ENCODE data around the gene TEX48. TPM values are rescaled to one million over a fixed set of nuclear protein-coding genes. Genes with fewer than 3 reads are reported as not detected.

Gene TEX48
- total RNA-seq, 1 donor: not detected

GRCh38 chr9:114669961-114670360, 12.0 kb downstream of the TEX48 start:
- no peak for DNase-seq (ENCODE audit: low read depth in 2 of 3, low spot score in 2 of 3)

DNA sequence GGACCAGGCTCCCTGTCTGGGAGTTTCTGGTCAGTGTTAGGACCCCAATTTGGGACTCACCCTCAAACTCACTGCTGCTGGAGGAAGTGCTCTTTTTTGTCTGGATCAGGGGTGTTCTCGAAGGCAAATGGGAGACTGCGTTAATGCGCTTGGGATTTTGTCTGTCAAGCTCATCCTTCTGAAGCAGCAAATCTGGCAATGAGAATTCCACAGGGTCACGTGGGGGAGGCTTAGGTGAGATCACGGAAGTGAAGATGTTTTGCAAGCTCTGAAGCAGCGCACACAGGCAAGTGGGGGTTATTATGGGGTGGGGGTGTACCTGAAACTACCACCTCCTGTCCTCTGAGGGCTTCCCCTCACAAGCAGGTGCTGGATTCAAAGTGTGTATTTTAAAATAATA, 13.8 kb downstream of the TEX48 start:
- no peak for DNase-seq (ENCODE audit: low read depth in 2 of 3, low spot score in 2 of 3)

DNA sequence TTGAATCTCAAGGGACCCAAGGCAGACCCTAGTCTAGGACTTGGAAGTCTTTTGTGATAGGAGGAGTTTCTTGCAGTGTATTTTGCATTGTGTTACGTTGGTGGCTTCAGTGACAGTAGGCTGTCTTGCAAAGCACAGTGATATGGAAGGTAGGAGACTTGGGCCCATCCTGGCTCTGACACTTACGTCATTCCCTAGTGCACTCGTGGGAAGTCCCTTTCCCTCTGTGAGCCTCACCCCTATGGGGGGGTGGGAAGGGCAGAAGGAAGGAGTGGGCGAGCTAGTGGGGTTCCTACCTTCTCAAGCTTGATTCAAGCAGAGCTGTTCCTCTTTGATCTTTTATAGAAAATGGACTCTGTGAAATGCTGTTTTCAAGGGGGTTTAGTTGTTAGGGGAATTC, 15.1 kb downstream of the TEX48 start:
- no peak for DNase-seq (ENCODE audit: low read depth in 2 of 3, low spot score in 2 of 3)

- no peak for DNase-seq (ENCODE audit: low read depth in 2 of 3, low spot score in 2 of 3)
Observed at GRCh38 chr9:114666401-114666800, 15.6 kb downstream of the TEX48 start.

DNA sequence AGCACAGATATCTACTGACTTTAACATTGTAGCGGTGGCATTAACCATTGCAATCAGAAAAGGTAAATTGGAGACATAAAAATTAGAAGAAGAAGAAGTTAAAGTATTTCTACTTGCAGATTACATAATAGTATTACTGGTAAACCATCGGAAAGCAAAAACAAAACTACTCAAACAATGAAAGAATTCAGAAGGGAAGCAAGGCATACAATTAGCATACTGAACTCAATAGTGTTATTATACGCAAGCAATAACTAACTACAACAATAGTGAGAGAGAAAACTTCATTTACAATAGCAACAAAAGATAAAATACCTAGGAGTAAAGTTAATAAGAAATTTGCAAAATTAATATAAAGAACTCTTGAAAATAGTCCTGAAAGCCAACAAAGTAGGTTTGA, 17.8 kb downstream of the TEX48 start:
- DNase-seq (ENCODE audit: low read depth in 2 of 3, low spot score in 2 of 3): no peak

- peak; percentile 33 to 65 (median 40) for DNase-seq (ENCODE audit: low read depth in 2 of 3, low spot score in 2 of 3)
Observed at GRCh38 chr9:114662081-114662989, 19.7 kb downstream of the TEX48 start.

GRCh38 chr9:114657705-114658104, 24.3 kb downstream of the TEX48 start, which contains the start of gene TEX53:
TSS of gene TEX53 (minus strand) at chr9:114657805. CDS start at chr9:114657774, 31 bp downstream.
- DNase-seq (ENCODE audit: low read depth in 2 of 3, low spot score in 2 of 3): no peak

DNA sequence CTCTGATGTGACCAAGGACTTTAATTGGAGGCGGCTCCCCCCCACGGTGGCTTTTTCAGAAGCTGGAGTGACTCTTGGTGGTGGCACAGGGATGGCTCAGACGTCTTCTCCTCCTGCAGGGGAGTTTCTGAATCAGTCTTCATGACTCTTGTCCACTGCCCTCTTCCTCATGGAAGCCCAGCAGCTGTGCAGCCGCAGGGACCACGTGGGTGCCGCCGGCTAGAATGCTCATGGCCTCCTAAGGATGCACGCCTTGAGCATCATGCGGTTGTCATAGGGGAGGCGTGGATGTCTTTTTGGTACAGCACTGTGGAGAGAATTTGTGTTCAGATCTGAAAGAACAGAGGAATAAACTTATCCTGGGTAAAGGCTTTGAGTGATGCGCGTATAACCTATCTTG, 25.7 kb downstream of the TEX48 start:
- no peak for DNase-seq (ENCODE audit: low read depth in 2 of 3, low spot score in 2 of 3)

DNA sequence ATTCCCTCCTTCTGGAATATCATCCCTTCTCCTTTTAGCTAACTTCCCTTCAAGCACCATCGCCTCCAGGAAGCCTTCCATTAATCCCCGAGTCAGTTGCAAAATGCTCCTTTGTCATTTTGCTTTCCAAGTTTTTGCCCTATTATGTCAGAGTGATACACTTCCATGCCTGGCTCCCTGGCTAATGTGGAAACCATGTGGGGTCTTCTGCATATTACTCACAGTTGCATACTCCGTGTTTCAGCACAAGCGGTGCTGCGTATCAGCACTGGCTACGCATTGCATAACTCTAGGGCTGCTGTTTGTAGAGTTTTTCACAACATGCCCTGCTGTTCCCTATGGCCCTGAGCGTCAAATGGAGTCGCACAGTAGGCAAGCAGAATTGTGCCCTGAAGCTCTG, 26.3 kb downstream of the TEX48 start:
- no peak for DNase-seq (ENCODE audit: low read depth in 2 of 3, low spot score in 2 of 3)

DNA sequence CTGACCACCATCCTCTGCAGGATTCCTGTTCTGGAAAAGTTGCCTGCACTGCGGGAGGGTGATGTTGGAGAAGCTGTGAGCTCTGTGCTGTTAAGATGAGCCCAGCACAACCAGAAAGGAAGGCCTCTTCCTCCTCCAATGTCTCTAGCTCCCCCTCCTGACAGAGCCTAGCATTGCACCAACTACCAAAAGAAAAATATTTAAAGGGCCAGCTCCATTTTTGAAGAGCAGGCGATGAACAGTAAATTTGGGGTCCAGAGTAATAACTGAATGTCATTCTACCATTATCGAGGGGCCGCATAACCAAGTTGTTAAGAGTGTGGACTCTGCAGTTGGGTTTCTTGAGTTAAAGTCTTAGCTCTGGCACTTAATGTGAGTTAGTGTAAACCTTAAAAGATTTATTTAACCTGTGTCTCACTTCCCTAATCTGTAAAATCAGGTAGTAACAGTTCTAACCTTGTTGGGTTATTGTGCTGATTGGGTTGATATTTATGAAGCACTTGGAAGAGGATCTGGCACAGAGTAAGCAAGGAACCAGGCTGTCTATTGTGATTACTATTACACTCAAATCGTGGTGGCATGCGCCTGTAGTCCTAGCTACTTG, 28.3 kb downstream of the TEX48 start:
- DNase-seq (ENCODE audit: low read depth in 2 of 3, low spot score in 2 of 3): peak; percentile 64 to 88 (median 72)

DNA sequence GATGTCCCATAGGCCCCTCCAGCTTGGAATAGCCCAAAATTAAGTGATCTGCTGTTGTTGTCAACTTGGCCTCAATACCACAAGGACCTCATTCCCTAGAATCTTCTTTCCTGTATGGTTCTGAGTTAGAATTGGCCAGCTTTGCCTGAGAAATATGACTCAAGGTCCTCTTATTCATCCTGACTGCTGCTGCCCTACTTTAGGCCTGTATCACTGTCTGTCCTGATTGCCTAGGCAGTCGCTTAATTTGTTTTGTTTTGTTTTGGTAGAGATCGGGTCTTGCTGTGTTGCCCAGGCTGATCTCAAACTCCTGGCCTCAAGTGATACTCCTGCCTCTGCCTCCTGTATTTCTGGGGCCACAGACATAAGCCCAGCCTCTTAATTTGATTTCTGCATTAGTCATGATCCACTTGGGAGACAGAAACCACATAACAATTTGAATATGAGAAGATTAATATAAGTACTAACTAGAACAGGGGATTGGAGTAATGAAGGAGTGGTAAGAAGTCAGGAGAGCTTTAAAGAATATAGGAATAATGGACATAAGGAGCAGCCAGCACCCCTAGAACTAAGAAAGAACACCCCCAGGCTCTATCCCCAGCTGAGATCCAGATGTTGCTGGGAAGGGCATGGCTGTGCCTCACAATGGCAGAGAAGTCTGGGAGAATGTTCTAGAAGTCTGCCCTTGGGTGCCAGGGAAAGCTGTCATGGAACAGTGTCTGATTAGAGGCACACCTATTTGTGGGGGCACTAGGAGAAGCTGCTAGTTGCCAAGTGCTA, 29.0 kb downstream of the TEX48 start:
- DNase-seq (ENCODE audit: low read depth in 2 of 3, low spot score in 2 of 3): no peak

- no peak for DNase-seq (ENCODE audit: low read depth in 2 of 3, low spot score in 2 of 3)
Observed at GRCh38 chr9:114643896-114644295, 38.1 kb downstream of the TEX48 start.

- no peak for DNase-seq (ENCODE audit: low read depth in 2 of 3, low spot score in 2 of 3)
Observed at GRCh38 chr9:114643001-114643400, 39.0 kb downstream of the TEX48 start.

- peak in 2 of 3 donors; percentile 22 to 47 for DNase-seq (ENCODE audit: low read depth in 2 of 3, low spot score in 2 of 3)
Observed at GRCh38 chr9:114641967-114642366, 40.0 kb downstream of the TEX48 start.

DNA sequence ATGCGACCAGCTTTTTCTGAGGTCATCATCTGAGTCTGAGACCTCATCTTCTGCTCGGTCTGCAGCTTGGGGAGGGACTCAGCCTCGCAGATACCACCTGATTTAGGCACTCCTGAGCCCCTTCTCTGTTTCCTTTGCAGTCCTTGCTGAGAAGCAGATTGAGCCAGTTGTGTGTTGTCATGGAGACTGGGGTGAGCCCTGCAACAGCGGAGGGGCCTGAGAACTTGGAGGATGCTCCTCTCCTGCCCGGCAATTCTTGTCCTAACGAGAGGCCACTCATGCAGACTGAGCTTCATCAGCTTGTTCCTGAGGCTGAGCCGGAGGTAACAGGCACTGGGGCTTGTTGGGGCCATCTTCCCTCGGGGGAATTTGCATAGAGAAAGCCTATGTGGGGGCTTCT, 43.6 kb downstream of the TEX48 start:
- no peak for DNase-seq (ENCODE audit: low read depth in 2 of 3, low spot score in 2 of 3)

GRCh38 chr9:114634387-114634786, 47.6 kb downstream of the TEX48 start:
- DNase-seq (ENCODE audit: low read depth in 2 of 3, low spot score in 2 of 3): no peak

- no peak for DNase-seq (ENCODE audit: low read depth in 2 of 3, low spot score in 2 of 3)
Observed at GRCh38 chr9:114633438-114634089, 48.4 kb downstream of the TEX48 start.

- no peak for DNase-seq (ENCODE audit: low read depth in 2 of 3, low spot score in 2 of 3)
Observed at GRCh38 chr9:114631166-114631565, 50.8 kb downstream of the TEX48 start.

DNA sequence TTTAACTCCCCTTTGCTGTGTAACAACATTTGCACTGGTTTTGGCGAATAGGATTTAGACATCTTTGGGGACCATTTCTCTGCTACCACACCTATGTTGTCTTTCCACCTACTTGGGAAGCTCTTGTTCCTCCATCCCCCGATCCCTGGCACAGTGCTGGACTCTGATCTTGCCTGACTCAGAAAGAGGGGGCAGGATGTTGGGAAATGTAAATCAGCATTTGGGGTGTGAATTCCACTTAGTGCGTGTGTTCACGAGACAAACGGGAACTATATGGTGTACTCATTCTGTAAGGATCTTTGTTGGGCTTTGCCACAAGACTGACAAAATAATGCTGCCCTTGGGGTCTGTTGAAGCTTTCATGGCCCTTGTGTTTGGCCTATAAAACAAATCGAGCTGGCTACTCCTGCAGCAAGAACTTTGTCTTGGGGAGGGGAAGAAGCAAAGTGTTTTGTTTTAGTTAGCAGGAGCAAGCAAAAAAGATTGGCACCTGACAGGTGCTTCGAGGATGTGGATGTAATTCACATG, 52.4 kb downstream of the TEX48 start:
- DNase-seq (ENCODE audit: low read depth in 2 of 3, low spot score in 2 of 3): no peak

- no peak for DNase-seq (ENCODE audit: low read depth in 2 of 3, low spot score in 2 of 3)
Observed at GRCh38 chr9:114627553-114627952, 54.4 kb downstream of the TEX48 start.

All from hematopoietic multipotent progenitor cell (in vitro differentiated cells).